ENCODE measurements around the gene MRTFA.

MRTFA gene

GRCh38 chr22:40613067-40613466 is 23.5 kb downstream of the MRTFA start:
- Histone ChIP-seq H3K9me3 (no peaks in the 10 kb centered on the region), H3K27me3 (no peaks in the 10 kb centered on the region), H3K4me3 (ENCODE audit: low read depth in 1 of 2, low read length in 1 of 2) (no peak overlapping the region), H3K4me1 (ENCODE audit: control insufficient read depth in 1 of 2, insufficient read depth in 1 of 2, low read depth in 1 of 2, low read length in 1 of 2) (no peaks in the 10 kb centered on the region), H3K36me3 (no peaks in the 10 kb centered on the region), H3K27ac (no peak overlapping the region)
- TF ChIP-seq CTCF (IDR thresholded peaks at IDR 0.05) = no peak

- H3K27me3 ChIP-seq = no peaks in the 10 kb centered on the region
- TF ChIP-seq CTCF (IDR thresholded peaks at IDR 0.05) = no peak
Observed at GRCh38 chr22:40612291-40612751, 24.2 kb downstream of the MRTFA start.

DNA sequence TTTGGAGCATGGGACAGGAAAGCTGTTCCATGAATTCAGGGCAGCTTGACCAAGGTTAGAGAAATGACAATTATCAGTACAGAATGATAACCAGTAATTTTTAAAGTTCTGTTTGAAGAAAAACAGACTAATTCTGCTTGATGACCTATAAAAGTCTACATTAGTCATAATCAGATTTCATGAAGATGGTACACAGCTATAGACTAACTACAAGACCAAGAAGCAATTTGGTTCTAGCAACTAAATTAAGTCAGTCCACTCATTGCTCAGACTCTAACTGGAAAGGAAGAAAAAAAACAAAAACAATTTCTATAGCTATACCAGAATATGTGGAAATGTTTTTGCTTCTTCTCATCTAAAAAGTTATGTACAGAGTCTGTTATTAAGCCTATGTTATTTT is 24.9 kb downstream of the MRTFA start:
- H3K9me3 ChIP-seq = no peaks in the 10 kb centered on the region
- H3K4me3 ChIP-seq (ENCODE audit: low read depth in 1 of 2, low read length in 1 of 2) = no peak overlapping the region
- no peaks in the 10 kb centered on the region for H3K36me3 ChIP-seq
- no peaks in the 10 kb centered on the region for H3K4me1 ChIP-seq (ENCODE audit: control insufficient read depth in 1 of 2, insufficient read depth in 1 of 2, low read depth in 1 of 2, low read length in 1 of 2)
- no peaks in the 10 kb centered on the region for H3K27me3 ChIP-seq
- H3K27ac ChIP-seq = no peak overlapping the region
- no peak for TF ChIP-seq CTCF (IDR thresholded peaks at IDR 0.05)

More at GRCh38 chr22:40612291-40612751, 24.2 kb downstream of the MRTFA start:
- Histone ChIP-seq H3K9me3 (no peaks in the 10 kb centered on the region), H3K4me1 (ENCODE audit: control insufficient read depth in 1 of 2, insufficient read depth in 1 of 2, low read depth in 1 of 2, low read length in 1 of 2) (no peaks in the 10 kb centered on the region), H3K4me3 (ENCODE audit: low read depth in 1 of 2, low read length in 1 of 2) (no peak overlapping the region), H3K27ac (no peak overlapping the region), H3K36me3 (no peaks in the 10 kb centered on the region)

DNA sequence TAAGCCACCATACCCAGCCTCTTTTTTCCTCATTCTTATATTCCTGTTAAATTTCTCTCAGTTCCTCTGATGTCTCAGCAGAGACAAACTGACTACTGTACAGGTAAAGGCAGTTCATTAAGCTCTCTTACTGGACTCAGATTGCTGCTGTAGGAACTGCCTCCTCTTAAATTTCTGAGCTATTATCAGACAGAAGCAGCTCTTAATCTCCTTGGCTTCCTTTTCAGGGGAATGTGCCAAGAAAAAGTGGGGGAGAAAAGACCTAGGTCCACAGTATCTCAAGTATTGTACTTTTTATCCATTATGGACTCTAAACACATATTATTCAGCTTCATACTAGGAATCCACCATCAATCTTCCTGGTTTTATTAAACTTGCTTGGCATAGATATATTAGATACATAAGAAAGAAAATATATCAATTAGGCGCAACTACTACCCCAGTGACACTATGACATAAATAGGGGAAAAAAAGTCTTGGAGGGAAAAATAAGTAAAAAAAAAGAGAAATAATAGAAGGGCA is 26.1 kb downstream of the MRTFA start:
- H3K36me3 ChIP-seq = no peaks in the 10 kb centered on the region
- no peaks in the 10 kb centered on the region for H3K4me1 ChIP-seq (ENCODE audit: control insufficient read depth in 1 of 2, insufficient read depth in 1 of 2, low read depth in 1 of 2, low read length in 1 of 2)
- H3K27me3 ChIP-seq = no peaks in the 10 kb centered on the region
- TF ChIP-seq CTCF (IDR thresholded peaks at IDR 0.05) = no peak
- H3K27ac ChIP-seq = no peak overlapping the region
- no peaks in the 10 kb centered on the region for H3K9me3 ChIP-seq
- H3K4me3 ChIP-seq (ENCODE audit: low read depth in 1 of 2, low read length in 1 of 2) = no peak overlapping the region

DNA sequence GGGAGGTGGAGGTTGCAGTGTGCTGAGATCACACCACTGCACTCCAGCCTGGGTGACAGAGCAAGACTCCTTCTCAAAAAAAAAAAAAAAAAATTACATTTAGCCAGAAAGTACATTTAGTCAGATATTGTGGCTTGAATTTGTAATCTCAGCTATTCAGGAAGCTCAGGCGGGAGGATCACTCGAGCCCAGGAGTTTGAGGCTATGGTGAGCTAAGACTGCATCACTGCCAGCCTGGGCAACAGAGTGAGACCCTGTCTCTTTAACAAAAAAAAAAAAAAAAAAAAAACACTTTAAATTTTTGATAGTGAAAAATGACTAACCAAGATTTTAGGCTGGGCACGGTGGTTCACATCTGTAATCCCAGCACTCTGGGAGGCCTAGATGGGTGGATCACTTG is 27.3 kb downstream of the MRTFA start:
- H3K4me3 ChIP-seq (ENCODE audit: low read depth in 1 of 2, low read length in 1 of 2) = no peak overlapping the region
- H3K27ac ChIP-seq = no peak overlapping the region
- H3K9me3 ChIP-seq = no peaks in the 10 kb centered on the region
- H3K4me1 ChIP-seq (ENCODE audit: control insufficient read depth in 1 of 2, insufficient read depth in 1 of 2, low read depth in 1 of 2, low read length in 1 of 2) = no peaks in the 10 kb centered on the region
- no peaks in the 10 kb centered on the region for H3K36me3 ChIP-seq
- no peak for TF ChIP-seq CTCF (IDR thresholded peaks at IDR 0.05)
- no peaks in the 10 kb centered on the region for H3K27me3 ChIP-seq

DNA sequence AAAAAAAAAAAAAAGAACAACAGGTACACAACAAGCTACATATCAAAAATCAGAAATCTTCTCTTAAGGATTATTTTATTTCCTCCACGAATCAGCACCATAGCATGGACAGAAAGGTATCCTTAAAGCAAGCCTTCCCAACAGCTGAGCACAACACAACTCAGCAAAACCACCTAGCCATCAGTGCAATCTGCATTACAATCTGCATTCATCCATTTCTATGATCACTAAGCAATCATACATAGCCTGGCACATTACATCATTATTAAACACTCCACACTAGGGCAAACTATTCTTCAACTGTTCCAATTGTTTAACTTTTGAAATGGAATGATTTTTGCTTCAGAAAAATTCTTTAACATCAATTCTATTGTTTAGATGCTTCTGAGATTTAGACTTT is 29.0 kb downstream of the MRTFA start:
- no peaks in the 10 kb centered on the region for H3K36me3 ChIP-seq
- no peak for TF ChIP-seq CTCF (IDR thresholded peaks at IDR 0.05)
- H3K27me3 ChIP-seq = no peaks in the 10 kb centered on the region
- H3K27ac ChIP-seq = no peak overlapping the region
- H3K4me1 ChIP-seq (ENCODE audit: control insufficient read depth in 1 of 2, insufficient read depth in 1 of 2, low read depth in 1 of 2, low read length in 1 of 2) = no peaks in the 10 kb centered on the region
- H3K9me3 ChIP-seq = no peaks in the 10 kb centered on the region
- H3K4me3 ChIP-seq (ENCODE audit: low read depth in 1 of 2, low read length in 1 of 2) = no peak overlapping the region
